ENCODE measurements around the gene FKBP4.
"Not testable (repeated sequence)": the region's sequence is repeated elsewhere in the genome, so short reads cannot be mapped to it uniquely, and the experiment has no call there.

The FKBP4 gene, protein sequence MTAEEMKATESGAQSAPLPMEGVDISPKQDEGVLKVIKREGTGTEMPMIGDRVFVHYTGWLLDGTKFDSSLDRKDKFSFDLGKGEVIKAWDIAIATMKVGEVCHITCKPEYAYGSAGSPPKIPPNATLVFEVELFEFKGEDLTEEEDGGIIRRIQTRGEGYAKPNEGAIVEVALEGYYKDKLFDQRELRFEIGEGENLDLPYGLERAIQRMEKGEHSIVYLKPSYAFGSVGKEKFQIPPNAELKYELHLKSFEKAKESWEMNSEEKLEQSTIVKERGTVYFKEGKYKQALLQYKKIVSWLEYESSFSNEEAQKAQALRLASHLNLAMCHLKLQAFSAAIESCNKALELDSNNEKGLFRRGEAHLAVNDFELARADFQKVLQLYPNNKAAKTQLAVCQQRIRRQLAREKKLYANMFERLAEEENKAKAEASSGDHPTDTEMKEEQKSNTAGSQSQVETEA

DNA sequence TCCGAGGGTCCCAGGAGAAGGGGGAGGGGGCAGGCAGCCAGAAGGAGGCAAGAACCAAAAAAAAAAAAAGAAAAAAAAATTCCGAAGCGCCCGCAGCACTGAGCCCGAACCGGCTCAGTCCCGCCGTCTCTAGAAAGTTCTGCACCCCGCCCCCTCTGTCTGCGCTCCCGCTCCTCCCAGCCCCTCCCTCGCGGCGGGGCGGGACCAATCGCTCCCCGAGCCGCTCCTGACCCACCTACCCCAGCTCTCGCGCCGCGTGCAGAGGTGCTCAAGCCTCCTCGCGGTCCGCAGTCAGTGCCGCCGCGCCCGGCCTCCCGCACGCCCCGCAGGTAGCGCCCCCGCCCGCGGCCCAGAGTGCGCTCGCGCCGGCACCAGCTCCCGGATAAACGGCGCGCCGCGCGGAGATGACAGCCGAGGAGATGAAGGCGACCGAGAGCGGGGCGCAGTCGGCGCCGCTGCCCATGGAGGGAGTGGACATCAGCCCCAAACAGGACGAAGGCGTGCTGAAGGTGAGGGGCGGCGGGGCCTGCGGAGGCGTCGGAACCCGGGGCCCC is at the start of gene FKBP4:
Gene FKBP4 (plus strand): TSS at position 235 of the 554 bp plus-strand sequence. CDS start 170 bp downstream, at position 405.
- no peak for DNase-seq

DNA sequence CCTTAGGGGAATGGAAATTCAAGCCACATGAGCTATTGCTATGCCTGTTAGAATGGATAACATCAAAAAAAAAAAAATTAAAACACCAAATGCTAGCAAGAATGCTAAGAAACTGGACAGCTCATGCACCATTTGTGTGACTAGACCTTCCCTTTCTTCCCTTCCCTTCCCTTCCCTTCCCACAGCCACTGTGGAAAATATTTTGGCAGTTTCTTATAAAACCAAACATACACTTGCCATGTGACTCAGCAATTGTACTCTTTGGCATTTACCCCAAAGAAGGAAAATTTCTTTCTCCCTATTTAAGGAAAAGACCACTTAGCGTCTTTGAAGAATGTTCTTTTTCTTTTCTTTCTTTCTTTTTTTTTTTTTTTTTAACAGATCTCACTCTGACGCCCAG is 49.1 kb upstream of the FKBP4 start:
- no peak for DNase-seq

DNA sequence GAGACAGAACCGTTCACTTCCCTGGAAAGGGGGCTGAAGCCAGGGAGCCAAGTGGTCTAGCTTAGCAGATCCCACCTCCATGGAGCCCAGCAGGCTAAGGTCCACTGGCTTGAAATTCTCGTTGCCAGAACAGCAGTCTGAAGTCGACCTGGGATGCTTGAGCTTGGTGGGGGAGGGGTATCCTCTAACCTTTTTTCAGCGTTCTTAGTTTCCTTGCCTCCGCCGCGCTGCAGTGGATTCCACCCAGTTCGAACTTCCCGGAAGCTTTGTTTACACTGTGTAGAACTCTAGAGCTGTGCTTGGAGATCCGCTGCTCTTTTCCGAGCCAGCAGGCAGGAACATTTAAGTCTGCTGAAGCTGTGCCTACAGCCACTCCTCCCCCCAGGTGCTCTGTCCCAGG is 45.2 kb upstream of the FKBP4 start:
- DNase-seq: no peak

DNA sequence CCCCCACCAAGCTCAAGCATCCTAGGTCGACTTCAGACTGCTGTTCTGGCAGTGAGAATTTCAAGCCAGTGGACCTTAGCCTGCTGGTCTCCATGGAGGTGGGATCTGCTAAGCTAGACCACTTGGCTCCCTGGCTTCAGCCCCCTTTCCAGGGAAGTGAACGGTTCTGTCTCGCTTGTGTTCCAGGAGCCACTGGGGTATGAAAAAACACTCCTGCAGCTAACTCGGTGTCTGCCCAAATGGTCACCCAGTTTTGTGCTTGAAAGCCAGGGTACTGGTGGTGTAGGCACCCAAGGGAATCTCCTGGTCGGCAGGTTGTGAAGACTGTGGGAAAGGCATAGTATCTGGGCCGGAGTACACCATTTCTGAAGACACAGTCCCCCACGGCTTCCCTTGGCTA is 44.6 kb upstream of the FKBP4 start:
- no peak for DNase-seq

DNA sequence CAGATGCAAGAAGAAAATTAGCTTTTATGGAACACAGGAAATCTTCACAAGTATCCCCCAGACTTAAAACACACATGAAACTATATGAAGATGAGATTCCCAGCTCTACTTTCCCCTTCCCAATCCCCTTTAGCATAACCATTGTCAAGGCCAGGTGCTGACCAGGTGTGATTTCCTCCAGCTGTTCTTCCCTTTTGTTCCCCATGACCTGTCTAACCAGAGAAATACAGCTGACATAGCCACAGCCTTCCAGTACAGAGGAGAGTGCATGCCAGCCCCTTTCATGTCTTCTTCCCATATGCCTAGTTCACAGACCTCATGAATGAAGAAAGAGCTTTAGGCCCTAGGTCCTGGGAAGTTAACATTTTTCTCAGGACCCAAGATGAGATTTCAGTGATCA is 43.5 kb upstream of the FKBP4 start:
- DNase-seq: no peak

DNA sequence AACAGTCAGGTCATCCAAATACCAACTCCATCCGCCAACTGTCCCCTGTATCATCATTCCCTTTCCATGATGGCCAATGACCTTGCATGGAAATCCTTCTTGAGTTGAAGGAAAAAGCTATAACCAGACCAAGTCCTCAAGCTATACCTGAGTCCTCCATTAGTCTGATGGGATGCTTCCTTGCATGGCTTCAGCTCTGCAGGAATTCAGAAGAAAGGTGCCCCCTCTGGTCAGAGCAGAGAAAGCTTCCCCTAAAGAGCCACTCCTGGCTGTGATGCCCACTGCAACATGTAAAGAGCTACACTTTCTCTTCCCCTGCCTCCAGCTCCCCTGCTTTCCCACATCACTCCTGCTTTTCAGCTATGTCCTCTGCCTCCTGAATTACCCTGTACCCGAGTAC is 43.1 kb upstream of the FKBP4 start:
- no peak for DNase-seq

DNA sequence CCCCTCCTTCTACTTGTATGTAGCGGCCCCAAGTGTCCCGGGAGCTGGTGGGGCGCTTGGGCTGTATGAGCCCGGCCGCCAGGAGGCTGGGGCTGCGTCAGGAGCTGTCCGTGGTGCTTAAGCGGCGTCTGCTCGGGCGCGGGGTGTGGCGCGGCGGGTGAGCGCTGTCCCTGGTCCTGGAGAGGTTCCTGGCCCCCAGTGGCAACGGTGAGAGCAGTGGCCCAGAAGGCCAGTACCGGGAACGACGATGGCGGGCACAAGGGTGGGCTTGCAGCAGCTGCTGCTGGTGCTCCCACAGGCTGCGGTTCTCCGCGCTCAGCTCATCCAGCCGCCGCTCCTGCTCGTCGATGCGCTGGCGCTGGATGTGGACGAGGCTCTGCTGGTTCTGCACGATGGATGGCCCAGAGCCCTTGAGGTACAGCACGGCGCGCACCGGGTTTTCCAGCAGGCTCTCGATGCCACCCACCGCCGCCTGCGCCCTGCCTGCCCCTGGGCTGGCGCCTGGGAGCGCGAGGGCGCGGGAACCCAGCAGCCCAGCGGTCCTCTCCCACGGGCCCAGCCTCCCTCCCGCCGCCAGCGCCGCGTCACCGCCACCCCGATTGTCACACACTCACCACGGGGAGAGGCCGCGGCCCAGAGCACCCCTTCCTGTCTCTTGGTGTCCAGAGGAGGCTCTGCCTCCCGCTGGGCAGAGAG is 41.9 kb upstream of the FKBP4 start:
- no peak for DNase-seq

DNA sequence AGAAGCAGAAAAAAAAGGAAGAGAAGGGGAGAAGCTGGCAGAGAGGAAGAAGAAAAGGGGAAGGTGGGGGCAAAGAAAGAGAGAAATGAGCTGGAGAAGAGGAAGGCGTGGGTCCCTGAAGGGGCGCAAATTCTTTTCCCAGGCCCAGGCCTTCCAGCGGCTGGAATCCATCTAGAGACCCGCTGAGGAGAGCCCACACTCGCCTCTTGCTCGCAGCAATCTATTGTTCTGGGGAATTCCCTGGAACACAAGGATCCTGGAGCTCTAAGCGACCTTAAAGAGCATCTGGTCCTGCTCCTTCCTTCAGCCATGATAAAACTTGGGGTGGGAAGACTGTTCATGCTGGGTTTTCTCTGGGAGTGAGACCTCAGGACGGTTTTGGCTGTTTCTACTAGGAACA is 41.2 kb upstream of the FKBP4 start:
- DNase-seq: no peak

DNA sequence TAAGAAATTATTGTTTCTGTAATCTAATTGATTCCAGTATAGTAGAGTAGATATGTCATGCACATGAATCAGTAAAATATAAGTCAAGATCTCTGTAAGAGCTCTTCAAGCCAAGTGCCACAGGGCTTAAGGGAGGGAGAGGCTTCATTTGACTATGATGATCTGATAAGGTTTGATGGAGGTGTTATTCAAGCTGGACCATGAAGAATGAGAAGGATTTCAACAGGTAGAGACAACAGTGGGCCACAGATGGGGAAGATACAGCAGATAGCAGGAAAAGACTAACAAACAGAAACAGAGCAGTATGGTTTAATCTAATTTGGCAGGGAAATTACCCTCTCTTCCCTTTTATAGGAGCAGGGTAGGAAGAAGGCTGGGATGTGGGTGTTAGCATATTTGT is 40.6 kb upstream of the FKBP4 start:
- DNase-seq: no peak

DNA sequence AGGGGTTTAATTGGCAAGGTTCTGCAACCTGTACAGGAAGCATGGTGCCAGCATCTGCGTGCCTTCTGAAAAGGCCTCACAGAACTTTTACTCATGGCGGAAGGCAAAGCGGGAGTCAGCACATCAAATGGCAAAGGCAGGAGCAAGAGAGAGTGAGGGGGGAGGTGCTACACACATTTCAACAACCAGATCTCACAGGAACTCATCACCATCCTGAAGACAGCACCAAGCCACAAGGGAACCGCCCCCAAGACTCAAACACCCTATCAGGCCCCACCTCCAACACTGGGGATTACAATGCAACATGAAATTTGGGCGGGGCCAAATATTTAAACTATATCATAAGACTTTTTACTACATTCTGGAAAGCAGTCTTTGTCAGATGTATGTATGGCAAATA is 38.0 kb upstream of the FKBP4 start:
- DNase-seq: no peak

DNA sequence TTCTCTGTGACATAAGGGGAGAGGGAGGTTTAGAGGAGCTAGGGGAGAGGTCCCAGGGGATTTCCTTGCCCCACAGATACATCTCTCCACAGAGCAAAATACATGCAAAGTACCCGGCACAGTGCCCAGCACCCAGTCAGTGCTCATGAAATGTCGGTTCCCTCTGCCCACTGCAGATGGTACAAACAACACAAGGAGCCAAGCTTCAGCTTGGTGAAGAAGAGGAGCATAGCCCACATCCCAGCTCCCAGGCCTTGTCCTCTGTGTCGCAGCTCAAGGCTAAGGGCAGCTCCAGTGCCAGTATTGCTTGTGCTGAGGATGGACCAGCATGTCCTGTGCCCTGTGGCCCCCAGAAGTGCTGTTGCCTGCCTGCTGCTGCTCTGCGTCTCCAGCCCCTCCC is 35.0 kb upstream of the FKBP4 start:
- no peak for DNase-seq

DNA sequence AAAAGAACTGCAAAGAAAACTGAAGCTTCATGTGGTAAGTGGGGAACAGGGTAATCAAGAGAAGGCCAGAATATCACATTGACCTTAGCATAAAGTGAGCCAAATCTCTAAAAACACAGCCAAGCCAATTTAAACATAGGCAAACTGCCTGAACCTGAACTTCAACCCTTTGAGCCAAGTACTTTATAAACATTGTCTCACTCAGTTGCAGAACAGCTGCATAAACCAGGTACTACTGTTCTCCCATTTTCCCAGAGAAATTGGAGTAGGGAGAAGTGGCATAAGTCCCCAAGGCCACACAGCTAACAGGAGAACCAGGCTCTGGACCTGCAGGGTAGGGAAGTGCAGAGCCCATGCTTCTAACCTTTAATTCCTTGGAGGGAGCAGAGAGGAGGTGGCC is 30.4 kb upstream of the FKBP4 start:
- DNase-seq: no peak

DNA sequence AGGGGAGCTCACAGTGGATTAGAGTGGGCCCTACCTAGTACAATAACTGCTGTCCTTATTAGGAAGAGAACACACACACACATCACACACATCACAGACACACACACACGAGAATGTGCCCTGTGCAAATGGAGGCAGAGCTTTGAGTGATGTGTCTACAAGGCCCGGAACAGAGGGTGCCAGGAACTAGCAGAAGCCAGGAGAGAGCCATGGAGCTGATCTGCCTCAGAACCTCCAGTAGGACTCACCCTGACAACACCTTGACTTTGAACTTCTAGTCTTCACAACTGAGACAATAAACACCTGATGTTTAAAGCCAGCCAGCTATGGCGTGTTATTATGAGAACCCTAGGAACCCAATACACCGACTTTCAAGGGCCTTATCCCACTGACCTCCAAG is 29.7 kb upstream of the FKBP4 start:
- DNase-seq: no peak

DNA sequence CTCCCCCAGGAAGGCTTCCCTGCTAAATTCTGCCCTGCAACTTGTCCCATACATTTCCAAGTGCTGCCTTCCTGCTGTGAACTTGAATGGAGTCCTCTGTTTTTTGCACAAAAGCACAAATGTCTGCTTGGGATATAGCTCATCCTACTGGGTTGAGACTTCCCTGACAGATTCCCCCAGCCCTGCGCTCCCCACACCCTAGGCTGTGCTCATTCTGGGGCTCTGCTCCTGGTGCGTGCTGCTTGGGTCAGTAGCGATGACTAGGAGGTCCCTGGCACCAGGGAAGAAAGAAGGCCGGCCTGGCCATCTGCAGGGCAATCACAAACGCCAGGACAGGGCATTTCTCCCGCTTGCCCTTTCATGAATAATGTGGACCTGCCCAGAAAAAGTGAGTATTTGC is 29.2 kb upstream of the FKBP4 start:
- no peak for DNase-seq

DNA sequence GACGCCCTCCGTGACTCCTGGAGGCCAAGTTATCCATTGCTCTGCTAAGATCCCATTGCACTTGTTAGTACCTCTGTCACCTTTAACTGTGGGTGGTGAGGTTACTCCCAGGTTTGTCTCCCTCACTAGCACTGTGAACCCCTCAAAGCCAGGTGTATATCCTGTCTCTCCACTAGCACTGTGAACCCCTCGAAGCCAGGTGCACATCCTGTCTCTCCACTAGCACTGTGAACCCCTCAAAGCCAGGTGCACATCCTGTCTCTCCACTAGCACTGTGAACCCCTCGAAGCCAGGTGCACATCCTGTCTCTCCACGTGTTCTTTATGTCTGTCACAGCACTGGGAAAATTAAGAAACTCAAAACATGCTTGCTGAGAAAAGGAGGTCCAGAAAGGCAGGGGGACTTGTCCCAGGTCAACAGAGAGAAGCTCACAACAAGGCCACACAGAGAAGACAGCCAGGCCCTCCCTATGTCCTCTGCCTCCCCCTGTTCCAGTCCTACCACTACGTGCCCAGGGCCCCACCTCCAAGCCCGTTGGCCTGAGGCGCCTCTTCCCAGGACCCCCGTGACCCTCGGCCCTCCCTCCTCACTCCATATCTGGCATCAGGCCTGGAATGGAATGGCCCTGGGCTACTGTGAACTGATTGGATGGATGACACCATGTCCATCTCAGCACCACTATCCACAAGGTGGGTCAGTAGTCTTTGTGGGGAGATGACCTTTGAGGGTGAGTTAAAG is 26.4 kb upstream of the FKBP4 start:
- DNase-seq: no peak

DNA sequence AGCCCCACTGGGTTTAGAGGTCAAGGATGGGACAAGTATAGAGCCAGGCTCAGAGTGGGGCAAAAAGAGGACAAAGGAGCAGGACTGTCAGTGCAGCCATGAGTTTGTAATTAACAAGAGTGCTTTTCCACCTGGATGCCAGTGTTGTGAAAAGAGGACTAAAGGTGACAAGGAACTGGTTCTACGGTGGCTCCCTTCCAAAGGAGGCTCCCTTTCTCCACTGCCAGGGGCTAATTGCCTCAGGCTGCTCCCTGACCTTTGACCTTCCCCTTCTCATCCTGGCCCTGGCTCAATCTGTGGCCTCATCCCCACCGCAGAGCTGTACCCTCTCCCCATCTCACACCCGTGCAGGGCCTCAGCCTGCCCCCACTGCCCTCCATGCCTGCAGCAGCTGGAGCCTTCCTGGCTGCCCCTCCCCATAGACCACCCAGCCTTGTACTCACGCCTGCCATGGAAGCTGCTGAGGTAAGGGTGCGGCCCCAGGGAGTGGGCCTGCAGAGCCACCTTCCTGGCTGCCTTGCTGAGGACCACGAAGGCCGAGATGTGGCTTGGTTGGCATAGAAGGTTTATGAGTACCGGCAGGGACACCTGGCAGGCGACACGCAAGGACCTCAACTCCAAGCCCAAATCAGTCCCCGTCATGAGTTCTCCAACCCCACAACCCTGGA is 24.8 kb upstream of the FKBP4 start:
- DNase-seq: no peak

DNA sequence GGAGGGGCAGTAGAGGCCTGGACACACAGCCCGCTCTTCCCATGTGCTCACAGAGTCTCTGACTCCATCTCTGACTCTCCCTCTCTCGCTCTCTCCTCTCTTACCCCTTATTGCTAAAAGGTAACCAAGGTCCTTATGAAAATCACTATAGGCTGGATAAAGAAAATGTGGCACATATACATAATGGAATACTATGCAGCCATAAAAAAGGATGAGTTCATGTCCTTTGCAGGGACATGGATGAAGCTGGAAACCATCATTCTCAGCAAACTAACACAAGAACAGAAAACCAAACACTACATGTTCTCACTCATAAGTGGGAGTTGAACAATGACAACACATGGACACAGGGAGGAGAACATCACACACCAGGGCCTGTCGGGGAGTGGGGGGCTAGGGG is 24.2 kb upstream of the FKBP4 start:
- DNase-seq: not testable (repeated sequence)

DNA sequence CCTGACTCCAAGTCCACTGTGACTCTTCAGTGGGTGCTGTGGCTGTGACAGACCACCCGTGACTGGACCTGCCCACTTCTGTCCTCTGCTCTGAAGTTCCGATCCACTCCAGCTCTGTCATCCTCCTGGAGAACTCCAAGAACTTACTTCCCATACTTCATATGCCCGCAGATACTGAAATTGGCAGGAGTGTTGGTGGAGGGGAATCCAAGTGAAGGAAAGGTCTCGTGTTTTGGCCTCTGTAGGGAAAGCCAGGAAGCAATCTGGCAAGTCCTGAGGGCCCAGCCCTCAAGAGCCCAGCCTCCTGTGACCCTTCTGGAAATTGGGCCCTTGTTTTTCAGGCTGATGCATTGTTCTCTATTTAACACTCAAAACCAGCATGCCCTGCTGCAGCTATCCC is 22.4 kb upstream of the FKBP4 start:
- no peak for DNase-seq

DNA sequence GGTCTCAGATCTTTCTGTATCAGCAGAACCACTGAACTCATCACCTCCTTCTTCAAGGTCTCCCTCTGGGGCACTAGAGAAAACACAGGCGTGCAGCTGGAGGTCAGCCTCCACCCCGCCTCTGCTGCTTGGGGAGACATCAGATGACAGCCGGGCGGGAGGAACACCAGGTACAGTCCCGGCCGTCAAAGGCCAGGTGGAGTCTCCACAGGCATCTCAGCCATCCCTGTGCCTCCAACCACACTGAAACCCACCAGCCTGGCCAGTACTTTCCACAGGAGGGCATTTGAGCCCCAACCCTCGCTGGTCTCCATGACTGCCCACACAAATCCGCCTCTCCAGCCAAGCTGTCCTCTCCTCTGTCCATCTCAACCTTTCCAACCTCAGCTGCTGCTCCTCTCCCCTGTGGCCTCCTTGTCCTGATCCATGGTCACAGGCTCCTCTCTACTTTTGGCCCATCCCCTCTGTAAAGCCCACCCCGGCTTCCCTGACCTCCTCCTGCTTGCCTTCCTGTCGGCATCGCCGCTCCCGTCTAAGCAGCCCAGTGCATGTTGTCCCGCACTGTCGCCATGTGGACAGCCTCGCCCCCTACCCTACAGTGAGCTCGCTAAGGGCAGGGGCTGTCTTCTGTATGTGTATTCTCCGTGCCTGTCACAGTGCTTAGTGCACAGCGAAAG is 21.4 kb upstream of the FKBP4 start:
- DNase-seq: no peak

DNA sequence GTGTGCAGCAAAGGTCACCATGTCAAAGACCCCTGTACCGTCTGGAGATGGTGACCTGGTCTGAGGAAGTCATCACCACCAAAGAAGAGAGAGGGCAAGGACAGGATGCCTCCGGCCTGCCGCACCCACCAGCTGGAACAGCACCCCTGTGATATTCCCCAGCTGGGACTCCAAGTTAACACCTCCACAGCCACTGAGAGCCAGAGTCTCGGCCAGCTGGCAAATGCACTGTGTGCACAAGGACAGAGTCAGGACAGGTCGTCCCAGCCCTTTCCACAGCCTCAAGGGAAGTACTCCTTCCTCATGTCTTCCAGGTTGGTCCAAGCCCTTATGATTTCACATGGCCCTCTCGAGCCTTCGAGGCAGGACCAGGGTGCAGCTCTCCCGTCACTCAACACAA is 19.3 kb upstream of the FKBP4 start:
- DNase-seq: no peak

DNA sequence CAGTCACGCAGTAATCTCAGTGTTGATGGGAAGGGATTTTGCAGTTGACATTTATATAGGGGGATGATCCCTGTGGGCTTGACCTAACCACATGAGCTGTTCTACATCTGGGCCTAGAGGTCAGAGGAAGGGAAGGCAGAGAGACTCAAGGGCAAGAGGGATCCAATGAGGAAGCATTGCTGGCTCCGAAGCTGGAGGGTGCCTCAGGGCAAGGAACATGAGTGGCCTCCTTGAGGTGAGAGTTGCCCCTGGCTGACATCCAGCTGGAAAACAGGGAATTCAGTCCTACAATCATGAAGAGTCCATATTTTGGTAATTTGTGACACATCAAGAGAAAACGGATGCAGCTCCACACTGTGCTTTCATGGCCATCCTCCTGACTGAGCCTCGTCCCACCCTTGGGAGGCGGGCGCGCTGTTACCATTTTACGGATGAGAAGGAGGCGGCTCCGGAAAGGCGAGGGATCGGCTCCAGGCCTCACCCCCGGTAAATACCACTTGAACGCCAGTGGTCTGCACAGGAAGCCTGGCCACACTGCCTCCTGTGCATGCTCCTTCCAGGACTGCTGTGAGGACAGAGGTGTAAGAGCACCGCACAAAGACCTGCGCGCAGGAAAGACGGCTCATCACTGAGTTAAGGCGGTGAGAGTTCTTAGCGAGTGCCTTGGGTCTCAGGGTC is 18.5 kb upstream of the FKBP4 start:
- DNase-seq: no peak

DNA sequence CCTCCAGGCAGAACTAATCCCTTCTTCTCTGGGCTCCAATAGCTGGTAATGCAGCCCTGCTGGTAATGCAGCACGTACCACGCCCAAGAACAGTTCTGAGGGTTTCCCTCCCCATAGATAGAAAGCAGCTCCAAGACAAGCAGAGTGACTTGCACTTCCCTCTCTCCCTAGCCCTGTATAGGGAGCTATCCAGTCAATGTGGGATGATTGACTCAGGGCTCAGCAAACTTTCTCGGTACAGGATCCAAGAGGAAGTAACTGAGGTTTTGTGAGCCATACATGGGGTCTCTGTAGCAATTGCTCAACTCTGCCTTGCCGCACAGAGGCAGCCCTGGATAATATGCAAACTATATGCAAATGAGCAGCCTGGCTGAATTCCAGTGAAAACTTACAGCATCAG is 15.5 kb upstream of the FKBP4 start:
- DNase-seq: no peak

Data from NCI-H1436 treated with DMSO at 0.1 percent for 48 hours (cell line).